ENCODE data around the gene GPR135. TPM values are rescaled to one million over a fixed set of nuclear protein-coding genes. Genes with fewer than 3 reads are reported as not detected.

Gene GPR135
- total RNA-seq, 1 donor from 2014 or later = 6.2 TPM

GRCh38 chr14:59461891-59462290 is 3.3 kb downstream of the GPR135 start:
- no peak overlapping the region for H3K27ac ChIP-seq (ENCODE audit: low read depth, low read length)
- TF ChIP-seq EZH2 (IDR thresholded peaks at IDR 0.05; ENCODE audit: insufficient read depth, low read length) (no peak), CTCF (IDR thresholded peaks at IDR 0.05; ENCODE audit: insufficient read depth, low read depth, low read length) (no peak)
- H3K4me1 ChIP-seq (ENCODE audit: insufficient read depth, low read length) = peaks cover 17% of the 10 kb centered on the region
- no peak overlapping the region for H3K27ac Mint-ChIP-seq (ENCODE audit: unreplicated experiment)
- no peaks in the 10 kb centered on the region for H3K9me3 ChIP-seq (ENCODE audit: insufficient read depth, low read depth, low read length)
- H3K27me3 ChIP-seq (ENCODE audit: insufficient read depth, low read length) = no peaks in the 10 kb centered on the region
- H2AFZ ChIP-seq (ENCODE audit: low read depth, low read length) = no peak overlapping the region
- peaks cover 22% of the 10 kb centered on the region for H3K36me3 ChIP-seq (ENCODE audit: insufficient read depth, low read length)
- no peaks in the 10 kb centered on the region for H3K9me3 Mint-ChIP-seq (ENCODE audit: unreplicated experiment)
- H3K4me3 Mint-ChIP-seq (ENCODE audit: unreplicated experiment) = no peak overlapping the region
- no peaks in the 10 kb centered on the region for H3K27me3 Mint-ChIP-seq (ENCODE audit: low read depth, unreplicated experiment)
- H3K4me2 ChIP-seq (ENCODE audit: low read length) = no peak overlapping the region
- peaks cover 26% of the 10 kb centered on the region for H3K36me3 Mint-ChIP-seq (ENCODE audit: low read depth, unreplicated experiment)
- H3K4me3 ChIP-seq (ENCODE audit: insufficient read depth, low read depth, low read length) = no peak overlapping the region
- DNase-seq (ENCODE audit: low read depth) (no peak), FAIRE-seq (no peak)
- H3K79me2 ChIP-seq (ENCODE audit: insufficient read depth, low read length) = no peaks in the 10 kb centered on the region
- peaks cover 17% of the 10 kb centered on the region for H4K20me1 ChIP-seq (ENCODE audit: insufficient read depth, low read length)
- H3K9ac ChIP-seq (ENCODE audit: low read length) = no peak overlapping the region
- peaks cover 2% of the 10 kb centered on the region for H3K4me1 Mint-ChIP-seq (ENCODE audit: low read depth, unreplicated experiment)

GRCh38 chr14:59460378-59460777 is 4.8 kb downstream of the GPR135 start:
- H3K27me3 ChIP-seq (ENCODE audit: insufficient read depth, low read length) = no peaks in the 10 kb centered on the region
- TF ChIP-seq EZH2 (IDR thresholded peaks at IDR 0.05; ENCODE audit: insufficient read depth, low read length) (no peak), CTCF (IDR thresholded peaks at IDR 0.05; ENCODE audit: insufficient read depth, low read depth, low read length) (no peak)
- H3K79me2 ChIP-seq (ENCODE audit: insufficient read depth, low read length) = no peaks in the 10 kb centered on the region
- peaks cover 2% of the 10 kb centered on the region for H3K4me1 Mint-ChIP-seq (ENCODE audit: low read depth, unreplicated experiment)
- H3K9me3 Mint-ChIP-seq (ENCODE audit: unreplicated experiment) = no peaks in the 10 kb centered on the region
- FAIRE-seq (no peak), DNase-seq (ENCODE audit: low read depth) (no peak)
- peaks cover 30% of the 10 kb centered on the region for H3K36me3 ChIP-seq (ENCODE audit: insufficient read depth, low read length)
- H3K36me3 Mint-ChIP-seq (ENCODE audit: low read depth, unreplicated experiment) = peaks cover 34% of the 10 kb centered on the region
- H3K9me3 ChIP-seq (ENCODE audit: insufficient read depth, low read depth, low read length) = no peaks in the 10 kb centered on the region
- H3K27me3 Mint-ChIP-seq (ENCODE audit: low read depth, unreplicated experiment) = no peaks in the 10 kb centered on the region
- H3K4me3 Mint-ChIP-seq (ENCODE audit: unreplicated experiment) = no peak overlapping the region
- H4K20me1 ChIP-seq (ENCODE audit: insufficient read depth, low read length) = peaks cover 12% of the 10 kb centered on the region
- H2AFZ ChIP-seq (ENCODE audit: low read depth, low read length) = no peak overlapping the region
- H3K4me2 ChIP-seq (ENCODE audit: low read length) = no peak overlapping the region
- H3K4me3 ChIP-seq (ENCODE audit: insufficient read depth, low read depth, low read length) = no peak overlapping the region
- no peak overlapping the region for H3K27ac Mint-ChIP-seq (ENCODE audit: unreplicated experiment)
- H3K9ac ChIP-seq (ENCODE audit: low read length) = no peak overlapping the region
- H3K27ac ChIP-seq (ENCODE audit: low read depth, low read length) = no peak overlapping the region
- peaks cover 16% of the 10 kb centered on the region for H3K4me1 ChIP-seq (ENCODE audit: insufficient read depth, low read length)

- Mint-ChIP-seq H3K36me3 (ENCODE audit: low read depth, unreplicated experiment) (peaks cover 38% of the 10 kb centered on the region), H3K9me3 (ENCODE audit: unreplicated experiment) (no peaks in the 10 kb centered on the region), H3K27me3 (ENCODE audit: low read depth, unreplicated experiment) (no peaks in the 10 kb centered on the region), H3K4me1 (ENCODE audit: low read depth, unreplicated experiment) (peaks cover 10% of the 10 kb centered on the region), H3K4me3 (ENCODE audit: unreplicated experiment) (no peak overlapping the region), H3K27ac (ENCODE audit: unreplicated experiment) (no peak overlapping the region)
- H3K27me3 ChIP-seq (ENCODE audit: insufficient read depth, low read length) = no peaks in the 10 kb centered on the region
- no peaks in the 10 kb centered on the region for H3K9me3 ChIP-seq (ENCODE audit: insufficient read depth, low read depth, low read length)
- H2AFZ ChIP-seq (ENCODE audit: low read depth, low read length) = no peak overlapping the region
- no peaks in the 10 kb centered on the region for H3K79me2 ChIP-seq (ENCODE audit: insufficient read depth, low read length)
- H4K20me1 ChIP-seq (ENCODE audit: insufficient read depth, low read length) = peaks cover 5% of the 10 kb centered on the region
- DNase-seq (ENCODE audit: low read depth) (no peak), FAIRE-seq (no peak)
- no peak overlapping the region for H3K9ac ChIP-seq (ENCODE audit: low read length)
- no peak overlapping the region for H3K4me2 ChIP-seq (ENCODE audit: low read length)
- H3K27ac ChIP-seq (ENCODE audit: low read depth, low read length) = no peak overlapping the region
- H3K4me1 ChIP-seq (ENCODE audit: insufficient read depth, low read length) = peaks cover 10% of the 10 kb centered on the region
- TF ChIP-seq CTCF (IDR thresholded peaks at IDR 0.05; ENCODE audit: insufficient read depth, low read depth, low read length) (no peak), EZH2 (IDR thresholded peaks at IDR 0.05; ENCODE audit: insufficient read depth, low read length) (no peak)
- no peak overlapping the region for H3K4me3 ChIP-seq (ENCODE audit: insufficient read depth, low read depth, low read length)
- H3K36me3 ChIP-seq (ENCODE audit: insufficient read depth, low read length) = peaks cover 30% of the 10 kb centered on the region
Observed at GRCh38 chr14:59458486-59458885, 6.7 kb downstream of the GPR135 start.
